Lower leg skin (tissue), 4 donors: ENCODE data around the gene CSTF3. TPM values are rescaled to one million over a fixed set of nuclear protein-coding genes. Genes with fewer than 3 reads are reported as not detected.
"Not testable (repeated sequence)": the region's sequence is repeated elsewhere in the genome, so short reads cannot be mapped to it uniquely, and the experiment has no call there.

Experiments used
- DNase-seq, 2 donors: peaks; one replicate each; pipeline ENCODE4 v3.0.0-alpha.2; 2019; ENCODE audit warnings: low spot score in 2 of 2
- H3K4me3 ChIP-seq: fragments of 200-600 bp; sonication (generic); 2 replicates; pipeline ENCODE4 v1.5.1; 2017; ENCODE audit warnings: mild to moderate bottlenecking, low read depth; ENCODE audit not compliant: poor library complexity, severe bottlenecking
- POLR2A ChIP-seq, 2 donors: fragments of 450-650 bp; IDR thresholded peaks; one replicate each; pipeline ENCODE4 v1.6.1; 2016 to 2017; ENCODE audit warnings: antibody characterized with exemption in 2 of 2, mild to moderate bottlenecking in 1 of 2, moderate library complexity in 1 of 2
- whole genome bisulfite sequencing, 2 donors: methylation state at CpG; one replicate each; pipeline ENCODE4 v1.1.5; 2018; 5-methylcytosine and 5-hydroxymethylcytosine counted together
- intact Hi-C: fragments of 100-400 bp; cut with DNase I; formaldehyde crosslinking; loops from one replicate; pipeline ENCODE4 v1.15.0; 2023; ENCODE audit warnings: low total_unique reads
- total RNA-seq, 4 donors: library from RNA; depleted of rRNA; stranded (reverse); fragments of >200 nt; gene quantifications; one replicate each; pipeline ENCODE4 v1.1.0, GENCODE V29; 2016
- TF ChIP-seq, protein P1 (sequence below), 3 donors: fragments of 450-650 bp; IDR thresholded peaks; one replicate each; pipeline ENCODE4 v1.5.1; 2016; ENCODE audit warnings: antibody characterized with exemption in 3 of 3, mild to moderate bottlenecking in 3 of 3, moderate library complexity in 2 of 3

CSTF3 gene
- total RNA-seq, 4 donors from 2014 or later: 7.1 to 9.8 (median 8.4) TPM

DNA sequence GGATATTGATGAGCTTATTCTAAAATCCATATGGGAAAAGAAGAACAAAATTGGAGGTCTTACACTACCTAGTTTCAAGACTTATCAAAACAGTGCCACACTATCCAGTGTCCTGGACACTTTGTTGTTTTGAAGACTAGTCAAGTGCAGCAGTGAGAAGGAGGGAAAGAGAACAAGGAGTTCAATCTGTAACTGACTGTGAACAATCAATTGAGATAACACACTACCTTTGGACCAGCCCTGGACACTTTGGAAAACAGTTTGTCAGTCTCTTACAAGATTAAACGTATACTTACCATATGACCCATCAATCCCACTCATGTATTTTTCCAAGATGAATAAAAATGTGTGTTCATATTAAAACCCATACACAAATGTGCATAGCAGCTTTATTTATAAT lies 10.0 kb upstream of the CSTF3 start:
- intact Hi-C loops: no loop called here
- 93 to 100% methylated on average over 1 of the region's 1 CpG for WGBS, 2 donors
- no peak for DNase-seq
- H3K4me3 ChIP-seq: no peak overlapping the region
- TF ChIP-seq POLR2A (IDR thresholded peaks at IDR 0.05): no peak
- TF ChIP-seq, protein P1, sequence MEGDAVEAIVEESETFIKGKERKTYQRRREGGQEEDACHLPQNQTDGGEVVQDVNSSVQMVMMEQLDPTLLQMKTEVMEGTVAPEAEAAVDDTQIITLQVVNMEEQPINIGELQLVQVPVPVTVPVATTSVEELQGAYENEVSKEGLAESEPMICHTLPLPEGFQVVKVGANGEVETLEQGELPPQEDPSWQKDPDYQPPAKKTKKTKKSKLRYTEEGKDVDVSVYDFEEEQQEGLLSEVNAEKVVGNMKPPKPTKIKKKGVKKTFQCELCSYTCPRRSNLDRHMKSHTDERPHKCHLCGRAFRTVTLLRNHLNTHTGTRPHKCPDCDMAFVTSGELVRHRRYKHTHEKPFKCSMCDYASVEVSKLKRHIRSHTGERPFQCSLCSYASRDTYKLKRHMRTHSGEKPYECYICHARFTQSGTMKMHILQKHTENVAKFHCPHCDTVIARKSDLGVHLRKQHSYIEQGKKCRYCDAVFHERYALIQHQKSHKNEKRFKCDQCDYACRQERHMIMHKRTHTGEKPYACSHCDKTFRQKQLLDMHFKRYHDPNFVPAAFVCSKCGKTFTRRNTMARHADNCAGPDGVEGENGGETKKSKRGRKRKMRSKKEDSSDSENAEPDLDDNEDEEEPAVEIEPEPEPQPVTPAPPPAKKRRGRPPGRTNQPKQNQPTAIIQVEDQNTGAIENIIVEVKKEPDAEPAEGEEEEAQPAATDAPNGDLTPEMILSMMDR (IDR thresholded peaks at IDR 0.05): no peak

DNA sequence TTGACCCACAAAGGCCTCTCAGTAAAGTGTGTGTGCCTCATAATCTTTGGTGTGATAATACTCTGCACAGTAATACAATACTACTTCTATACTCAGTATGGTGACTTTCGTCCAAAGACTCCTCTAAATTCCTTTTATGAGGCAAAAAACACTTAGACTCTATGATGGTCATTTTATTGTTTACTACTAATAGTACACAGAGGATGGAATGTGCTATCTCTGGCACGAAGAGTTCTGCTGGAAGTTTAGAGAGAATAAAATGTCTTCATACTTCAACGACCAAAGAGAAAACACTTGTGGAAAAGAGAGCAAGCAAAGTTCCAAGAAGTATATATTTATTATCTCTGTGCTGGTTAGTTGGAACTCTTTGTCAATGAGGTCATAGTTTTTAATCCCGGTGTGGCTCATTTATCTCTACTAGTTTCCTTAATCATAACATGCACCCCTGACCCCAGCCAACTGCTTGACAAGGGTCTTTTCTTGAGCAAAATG lies 7.5 kb upstream of the CSTF3 start:
- intact Hi-C loops: loop anchor here (10.0 kb wide), 1 partner anchor 156 kb away; no protein-coding TSS in a partner anchor
- no peak for DNase-seq
- TF ChIP-seq, protein P1 (IDR thresholded peaks at IDR 0.05): no peak
- no peak for TF ChIP-seq POLR2A (IDR thresholded peaks at IDR 0.05)
- 61 to 68% methylated on average over 4 of the region's 4 CpGs for WGBS, 2 donors
- H3K4me3 ChIP-seq: no peak overlapping the region

DNA sequence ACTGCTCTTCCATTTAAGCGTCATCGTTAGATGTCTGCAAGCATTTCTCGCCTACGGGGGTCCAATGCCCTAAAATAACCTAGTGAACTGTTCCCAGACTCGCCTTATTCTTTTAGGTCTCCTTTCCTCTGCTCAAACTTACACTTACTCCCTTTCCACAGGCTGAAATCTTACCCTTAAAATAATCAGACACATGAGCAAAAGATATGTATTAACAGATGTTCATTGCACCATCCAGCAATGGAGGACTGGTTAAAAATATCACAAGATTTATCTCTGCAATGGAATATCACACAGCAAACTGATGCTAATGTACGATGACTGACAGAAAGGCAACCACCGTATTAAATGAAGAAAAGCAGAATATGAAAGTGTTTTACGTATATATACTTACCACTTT lies 1.6 kb upstream of the CSTF3 start:
- DNase-seq: no peak
- TF ChIP-seq, protein P1 (IDR thresholded peaks at IDR 0.05): no peak
- TF ChIP-seq POLR2A (IDR thresholded peaks at IDR 0.05): no peak
- WGBS, 2 donors: 94% methylated on average over 8 of the region's 8 CpGs
- H3K4me3 ChIP-seq: no peak overlapping the region
- intact Hi-C loops: loop anchor here (10.0 kb wide), 1 partner anchor 162 kb away; no protein-coding TSS in a partner anchor

DNA sequence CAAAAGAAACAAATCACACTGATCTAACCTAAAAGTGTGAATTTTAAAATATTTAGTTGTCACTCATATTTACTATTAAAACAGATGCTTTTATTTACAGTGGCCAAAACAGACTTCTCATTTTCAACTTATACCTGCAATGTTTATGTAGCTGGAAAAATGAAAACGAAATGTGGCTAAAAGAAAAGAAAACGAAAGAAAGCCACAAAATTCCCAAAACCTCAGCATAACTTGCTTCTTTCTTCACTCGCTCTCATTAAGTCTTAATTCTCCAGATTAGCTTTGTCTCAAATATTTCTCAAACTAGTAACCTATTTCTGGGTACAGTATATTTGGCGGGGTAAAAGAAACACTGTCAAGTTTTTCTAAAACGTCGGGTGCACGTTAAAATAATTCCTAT lies 693 bp downstream of the CSTF3 start:
- H3K4me3 ChIP-seq: peak overlapping the region; percentile 74
- no peak for TF ChIP-seq POLR2A (IDR thresholded peaks at IDR 0.05)
- TF ChIP-seq, protein P1 (IDR thresholded peaks at IDR 0.05): no peak
- intact Hi-C loops: loop anchor here (10.0 kb wide), 1 partner anchor 164 kb away; no protein-coding TSS in a partner anchor
- 0 to 1% methylated on average over 7 of the region's 7 CpGs for WGBS, 2 donors
- no peak for DNase-seq

DNA sequence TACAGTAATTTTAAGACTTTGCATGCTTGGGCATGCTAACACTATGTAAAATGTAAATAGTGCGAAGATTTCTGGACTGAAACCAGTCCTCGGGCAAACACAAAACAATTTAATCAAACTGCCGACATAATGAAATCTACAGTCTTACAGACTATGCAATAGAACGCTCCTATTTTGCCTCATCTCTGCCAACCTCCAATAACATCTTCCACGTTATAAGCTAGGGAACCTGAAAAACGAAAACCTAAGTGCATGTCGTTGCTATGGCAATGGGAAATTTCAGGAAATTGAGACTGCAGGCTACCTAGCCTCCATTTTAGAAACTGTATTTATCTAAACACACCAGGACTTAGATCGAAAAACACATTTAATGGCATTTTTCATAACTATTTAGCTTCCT lies 1.1 kb downstream of the CSTF3 start:
- intact Hi-C loops: loop anchor here (10.0 kb wide), 1 partner anchor 165 kb away; no protein-coding TSS in a partner anchor
- no peak for TF ChIP-seq POLR2A (IDR thresholded peaks at IDR 0.05)
- TF ChIP-seq, protein P1 (IDR thresholded peaks at IDR 0.05): no peak
- H3K4me3 ChIP-seq: no peak overlapping the region
- no peak for DNase-seq
- WGBS, 2 donors: 12 to 16% methylated on average over 8 of the region's 8 CpGs

DNA sequence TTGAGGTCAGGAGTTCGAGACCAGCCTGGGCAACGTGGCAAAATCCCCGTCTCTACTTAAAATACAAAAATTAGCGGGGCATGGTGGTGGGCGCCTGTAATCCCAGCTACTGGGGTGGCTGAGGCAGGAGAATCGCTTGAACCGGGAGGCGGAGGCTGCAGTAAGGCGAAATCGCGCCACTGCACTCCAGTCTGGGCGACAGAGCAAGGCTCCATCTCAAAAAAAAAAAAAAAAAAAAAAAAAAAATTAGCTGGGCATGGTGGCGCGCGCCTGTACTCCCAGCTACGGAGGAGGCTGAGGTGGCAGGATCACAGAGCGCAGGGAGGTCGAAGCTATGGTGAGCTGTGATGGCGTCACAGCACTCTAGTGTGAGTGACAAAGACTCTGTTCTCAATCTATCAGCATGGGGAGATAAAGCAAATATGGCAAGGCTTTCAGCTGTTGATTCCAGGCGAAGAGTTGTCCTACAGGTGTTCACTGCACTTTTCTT lies 1.9 kb downstream of the CSTF3 start:
- intact Hi-C loops, H3K4me3 ChIP-seq, DNase-seq: not testable (repeated sequence)
- WGBS, 2 donors: 92 to 93% methylated on average over 20 of the region's 20 CpGs
